ENCODE data around the gene OR5AN1. TPM values are rescaled to one million over a fixed set of nuclear protein-coding genes. Genes with fewer than 3 reads are reported as not detected.
"Not testable (repeated sequence)": the region's sequence is repeated elsewhere in the genome, so short reads cannot be mapped to it uniquely, and the experiment has no call there.

Gene OR5AN1, protein sequence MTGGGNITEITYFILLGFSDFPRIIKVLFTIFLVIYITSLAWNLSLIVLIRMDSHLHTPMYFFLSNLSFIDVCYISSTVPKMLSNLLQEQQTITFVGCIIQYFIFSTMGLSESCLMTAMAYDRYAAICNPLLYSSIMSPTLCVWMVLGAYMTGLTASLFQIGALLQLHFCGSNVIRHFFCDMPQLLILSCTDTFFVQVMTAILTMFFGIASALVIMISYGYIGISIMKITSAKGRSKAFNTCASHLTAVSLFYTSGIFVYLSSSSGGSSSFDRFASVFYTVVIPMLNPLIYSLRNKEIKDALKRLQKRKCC
- total RNA-seq = not detected in 2 replicates

DNA sequence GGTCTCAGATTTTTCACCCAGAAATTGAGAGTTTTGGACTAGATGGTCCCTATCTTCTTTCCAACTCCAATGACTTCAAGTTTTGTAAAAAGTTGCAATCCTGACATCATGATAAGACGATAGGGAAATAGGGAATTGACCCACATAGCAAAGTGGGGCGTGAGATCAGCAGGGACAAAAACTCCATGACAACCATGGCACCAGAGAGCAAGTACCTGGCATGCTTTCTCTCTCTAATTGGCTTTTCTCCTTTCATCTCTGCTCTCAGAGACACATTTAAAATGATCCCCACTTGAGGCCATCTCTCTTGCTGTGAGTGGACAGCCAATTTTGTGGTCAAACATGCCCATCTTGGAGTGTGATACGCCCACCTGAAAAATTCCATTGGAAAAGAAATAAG, at the start of gene OR5AN1:
OR5AN1 (plus strand) TSS at position 301 of the 400 bp plus-strand sequence. CDS start 5,564 bp downstream, outside the sequence.
- intact Hi-C loops (cut with micrococcal nuclease) = no loop called here

DNA sequence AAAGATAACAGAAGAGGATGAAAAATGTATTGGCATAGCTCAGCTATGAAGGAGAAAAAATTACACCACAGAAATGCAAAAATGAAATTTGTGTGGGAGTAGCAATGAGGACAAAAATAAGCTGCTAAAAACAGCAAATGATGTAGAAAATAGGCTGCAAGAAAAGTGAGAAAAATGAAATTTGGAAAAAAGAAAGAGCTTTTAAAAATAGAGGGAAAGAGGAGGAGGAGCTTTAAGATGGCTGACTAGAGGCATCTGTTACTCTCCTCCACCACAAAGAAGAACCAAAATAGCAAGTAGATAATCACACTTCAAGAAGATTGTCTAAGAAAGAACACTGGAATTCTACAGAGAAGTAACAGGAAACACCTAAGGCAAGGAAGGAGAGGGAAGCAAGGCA, 23.7 kb upstream of the OR5AN1 start:
- intact Hi-C loops (cut with micrococcal nuclease) = no loop called here

DNA sequence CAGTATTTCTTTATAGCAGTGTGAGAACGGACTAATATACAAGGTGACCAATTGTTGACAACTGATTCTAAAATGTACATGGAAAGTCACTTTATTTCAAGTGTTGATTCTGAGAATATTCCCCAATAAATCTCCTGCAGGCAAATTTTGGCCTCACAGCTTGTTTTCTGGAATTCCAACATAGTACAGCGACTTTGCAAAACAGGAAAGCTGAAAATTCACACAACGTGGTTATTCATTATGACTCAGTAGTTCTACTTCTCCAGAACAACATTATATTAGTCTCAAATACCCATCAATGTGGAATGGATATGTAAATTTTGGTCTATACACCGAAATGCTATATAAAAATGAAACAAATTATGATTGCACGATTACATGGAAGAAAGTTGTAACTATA, 22.5 kb upstream of the OR5AN1 start:
- intact Hi-C loops (cut with micrococcal nuclease) = no loop called here

DNA sequence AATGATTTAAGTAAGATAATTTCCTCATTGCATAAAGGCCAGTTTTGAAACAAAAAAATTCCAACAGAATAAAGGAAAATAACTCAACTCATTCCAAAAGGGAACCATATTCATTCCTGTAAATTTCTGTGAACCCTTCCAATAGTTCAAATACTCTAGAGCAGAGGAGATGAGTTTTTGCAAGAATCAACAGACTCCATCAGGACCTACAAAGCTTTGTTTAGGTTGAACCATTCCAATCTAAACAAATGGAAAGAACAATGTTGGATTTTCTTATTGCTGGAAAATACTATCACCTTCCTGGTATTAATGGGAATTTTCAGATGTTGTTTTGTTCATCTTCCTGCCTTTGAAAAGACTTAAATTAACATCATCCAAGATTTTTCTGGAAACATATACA, 21.8 kb upstream of the OR5AN1 start:
- intact Hi-C loops (cut with micrococcal nuclease) = no loop called here

DNA sequence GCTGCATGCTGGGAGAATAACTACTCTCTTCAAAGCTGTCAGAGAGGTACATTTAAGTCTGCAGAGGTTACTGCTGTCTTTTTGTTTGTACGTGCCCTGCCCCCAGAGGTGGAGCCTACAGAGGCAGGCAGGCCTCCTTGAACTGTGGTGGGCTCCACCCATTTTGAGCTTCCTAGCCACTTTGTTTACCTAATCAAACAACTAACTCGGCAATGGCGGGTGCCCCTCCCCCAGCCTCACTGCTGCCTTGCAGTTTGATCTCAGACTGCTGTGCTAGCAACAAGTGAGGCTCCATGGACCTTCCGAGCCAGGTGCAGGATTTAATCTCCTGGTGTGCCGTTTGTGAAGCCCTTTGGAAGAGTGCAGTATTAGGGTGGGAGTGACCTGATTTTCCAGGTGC, 9.0 kb upstream of the OR5AN1 start:
- intact Hi-C loops (cut with micrococcal nuclease) = not testable (repeated sequence)

DNA sequence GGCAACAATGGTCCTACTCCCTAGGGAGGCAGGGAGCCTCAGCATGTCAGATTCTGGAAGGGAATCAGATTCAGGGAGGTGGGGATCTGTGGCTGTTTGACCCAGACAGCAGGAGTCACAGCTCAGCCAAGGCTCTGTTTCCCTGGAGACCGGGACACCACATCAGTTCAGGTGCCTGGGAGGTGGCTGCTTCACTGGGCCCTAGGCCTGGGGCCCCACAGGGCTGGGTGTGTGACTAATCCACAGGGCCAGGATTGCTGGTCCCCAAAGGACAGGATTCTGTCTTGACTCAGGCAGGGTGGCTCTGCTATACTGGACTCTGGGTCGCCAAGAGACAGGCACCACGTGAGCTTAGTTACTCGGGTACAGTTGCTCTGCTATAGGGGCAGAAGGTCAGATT, 3.5 kb upstream of the OR5AN1 start:
- intact Hi-C loops (cut with micrococcal nuclease) = no loop called here

DNA sequence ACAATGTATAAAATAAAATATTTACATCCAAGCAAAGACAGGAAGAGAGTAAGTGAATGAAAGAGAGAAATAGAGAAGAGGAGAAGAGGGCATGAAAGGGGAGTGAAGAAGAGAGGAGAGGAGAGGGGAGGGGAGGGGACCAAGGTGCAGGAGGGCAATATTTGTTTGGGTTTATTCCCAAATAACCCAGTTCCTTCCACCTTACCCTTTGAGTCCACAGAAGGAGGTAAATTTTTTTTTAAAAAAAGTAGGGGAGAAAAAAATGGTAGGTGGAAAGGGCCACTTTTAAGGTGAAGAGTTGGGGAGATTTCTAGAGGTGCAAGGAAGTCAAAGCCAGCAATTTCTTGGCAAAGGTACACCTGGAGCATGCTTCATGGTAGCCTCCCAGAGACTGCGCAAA, 2.1 kb upstream of the OR5AN1 start:
- intact Hi-C loops (cut with micrococcal nuclease) = no loop called here

DNA sequence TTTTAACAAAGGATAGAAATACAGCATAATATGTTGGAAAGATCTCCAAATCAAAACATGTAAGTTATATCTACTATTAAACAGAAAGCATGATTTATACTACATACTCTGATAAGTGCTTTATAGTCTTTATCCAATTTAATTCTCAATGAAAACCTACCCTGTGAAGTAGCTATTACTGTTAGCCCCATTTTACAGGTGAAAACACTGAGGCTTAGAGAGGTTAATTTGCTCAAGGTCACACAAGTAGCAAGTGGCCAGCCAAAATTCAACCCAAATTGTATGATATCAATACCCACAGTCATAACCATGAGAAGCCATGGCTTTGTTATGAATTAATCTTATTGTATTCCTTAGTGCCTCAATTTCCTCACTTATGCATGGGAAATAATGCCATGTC, 675 bp upstream of the OR5AN1 start:
- intact Hi-C loops (cut with micrococcal nuclease) = no loop called here

DNA sequence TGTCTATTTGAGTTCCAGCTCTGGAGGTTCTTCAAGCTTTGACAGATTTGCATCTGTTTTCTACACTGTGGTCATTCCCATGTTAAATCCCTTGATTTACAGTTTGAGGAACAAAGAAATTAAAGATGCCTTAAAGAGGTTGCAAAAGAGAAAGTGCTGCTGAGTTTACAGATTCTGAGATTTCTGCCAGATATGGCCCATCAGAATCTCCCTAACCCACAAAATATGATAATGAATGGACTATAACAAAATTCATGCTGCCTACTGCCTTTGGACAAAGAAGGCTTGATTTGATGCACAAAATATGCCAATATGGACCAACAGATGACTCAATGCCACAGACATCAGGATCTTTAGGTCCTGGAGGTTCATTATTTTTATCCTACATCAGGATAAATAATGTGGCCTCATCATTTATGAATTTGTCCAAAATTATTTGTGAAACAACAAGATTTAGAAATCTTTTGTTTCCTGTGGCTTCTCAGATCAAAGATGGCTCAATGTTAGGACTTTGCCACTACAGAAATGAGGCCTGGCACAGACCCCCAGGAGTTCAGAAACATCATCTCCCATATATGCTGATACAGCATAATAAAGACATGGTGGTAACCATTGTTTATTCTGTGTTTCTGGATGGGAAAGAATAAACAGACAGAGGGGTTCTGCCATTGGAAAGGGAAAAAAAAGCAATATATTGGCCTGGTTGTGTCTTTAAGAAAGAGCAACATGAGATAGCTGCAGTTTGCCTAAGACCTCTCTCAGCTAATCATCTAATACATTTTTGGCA, 6.7 kb downstream of the OR5AN1 start:
- intact Hi-C loops (cut with micrococcal nuclease) = no loop called here

DNA sequence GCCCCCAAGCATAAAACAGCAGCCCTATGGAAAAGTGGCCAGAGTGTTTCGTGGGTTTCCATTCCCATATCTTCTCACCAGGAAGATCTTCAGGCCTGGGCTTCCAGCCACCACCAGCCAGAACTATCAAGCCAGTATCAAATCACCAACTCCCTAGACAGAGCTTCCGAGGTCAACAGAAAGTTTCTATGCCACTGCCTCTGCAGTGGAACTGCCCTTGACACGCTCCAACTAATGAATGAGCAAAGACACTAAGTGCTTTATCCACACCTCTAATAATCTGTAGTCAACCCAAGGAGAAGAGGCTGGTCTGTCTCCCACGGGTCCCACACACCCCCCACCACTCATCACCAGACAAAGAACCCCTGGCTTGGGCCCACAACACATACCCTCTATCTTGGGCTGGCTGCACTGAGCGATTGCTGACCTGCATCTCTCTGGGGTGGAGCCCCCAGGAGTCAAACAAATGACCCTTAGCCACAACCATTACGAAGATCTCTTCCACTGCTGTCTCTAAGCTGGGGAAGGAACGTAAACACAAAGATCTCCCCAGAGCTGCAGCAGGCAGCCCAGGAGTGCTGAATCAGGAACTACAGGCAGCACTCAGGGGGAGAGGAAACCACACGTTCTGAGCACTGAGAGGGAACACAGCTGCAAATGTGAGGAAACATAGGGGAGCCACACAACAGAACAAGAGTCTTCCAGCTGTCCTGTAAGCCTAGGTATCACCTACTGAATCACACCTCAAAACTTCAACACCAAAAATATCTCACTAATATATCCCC, 9.7 kb downstream of the OR5AN1 start:
- intact Hi-C loops (cut with micrococcal nuclease) = no loop called here

DNA sequence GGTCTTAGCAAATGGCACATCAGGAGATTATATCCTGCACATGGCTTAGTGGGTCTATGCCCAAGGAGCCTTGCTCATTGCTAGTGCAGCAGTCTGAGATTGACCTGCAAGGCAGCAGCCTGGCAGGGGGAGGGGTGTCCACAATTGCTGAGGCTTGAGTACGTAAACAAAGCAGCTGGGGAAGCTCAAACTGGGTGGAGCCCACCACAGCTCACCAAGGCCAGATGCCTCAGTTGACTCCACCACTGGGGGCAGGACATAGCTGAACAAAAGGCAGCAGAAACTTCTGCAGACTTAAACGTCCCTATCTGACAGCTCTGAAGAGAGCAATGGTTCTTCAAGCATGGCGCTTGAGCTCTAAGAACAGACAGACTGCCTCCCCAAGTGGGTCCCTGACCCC, 13.6 kb downstream of the OR5AN1 start:
- intact Hi-C loops (cut with micrococcal nuclease) = not testable (repeated sequence)

DNA sequence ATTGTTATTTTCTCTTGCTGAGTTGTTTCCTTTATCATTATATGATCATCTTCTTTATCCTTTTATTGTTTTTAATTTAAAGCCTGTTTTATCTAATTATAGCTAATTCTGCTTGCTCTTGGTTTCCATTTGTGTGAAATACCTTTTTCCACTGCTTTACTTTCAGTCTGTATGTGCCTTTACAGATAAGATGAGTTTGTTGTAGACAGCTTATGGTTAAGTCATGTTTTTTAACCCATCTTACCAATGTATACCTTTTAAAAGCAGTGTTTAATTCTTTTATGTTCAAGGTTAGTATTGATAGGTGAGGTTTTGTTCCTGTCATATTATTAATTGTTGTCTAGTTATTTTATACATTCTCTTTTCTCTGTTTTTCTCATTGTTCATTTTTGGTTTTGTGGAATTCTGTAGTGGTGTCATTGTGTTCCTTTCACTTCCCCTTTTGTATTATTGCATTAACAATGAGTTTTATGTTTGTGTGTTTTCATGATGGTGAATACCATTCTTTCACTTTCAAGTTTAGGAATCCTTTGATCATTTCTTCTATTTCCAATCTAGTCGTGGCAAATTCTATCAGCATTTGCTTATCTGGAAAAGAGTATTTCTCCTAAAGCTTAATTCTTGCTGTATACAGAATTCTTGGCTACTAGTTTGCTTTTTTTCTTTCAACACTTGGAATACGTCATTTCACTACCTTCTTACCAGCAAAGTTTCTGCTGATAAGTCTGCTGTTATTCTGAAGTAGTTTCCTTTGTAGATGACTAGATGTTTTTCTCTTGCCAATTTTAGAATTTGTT, 21.8 kb downstream of the OR5AN1 start:
- intact Hi-C loops (cut with micrococcal nuclease) = no loop called here

DNA sequence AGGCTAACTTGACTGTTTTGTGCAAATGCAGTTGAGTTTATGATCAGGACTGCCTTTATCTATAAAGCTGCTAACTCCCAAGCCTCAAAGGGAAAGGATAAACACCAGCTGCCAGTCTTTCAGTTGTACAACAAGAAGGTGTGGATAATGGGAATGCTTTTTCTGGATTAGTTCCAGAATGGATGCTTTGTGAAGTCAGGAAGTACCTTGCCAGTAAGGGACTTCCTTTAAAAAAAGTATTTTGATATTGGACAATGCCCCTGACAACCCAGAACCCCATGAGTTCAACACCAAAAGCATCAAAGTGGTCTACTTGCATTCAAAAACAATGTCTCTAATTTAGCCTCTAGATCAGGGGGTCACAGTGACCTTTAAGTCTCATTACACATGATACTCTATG, 35.5 kb downstream of the OR5AN1 start:
- intact Hi-C loops (cut with micrococcal nuclease) = no loop called here

DNA sequence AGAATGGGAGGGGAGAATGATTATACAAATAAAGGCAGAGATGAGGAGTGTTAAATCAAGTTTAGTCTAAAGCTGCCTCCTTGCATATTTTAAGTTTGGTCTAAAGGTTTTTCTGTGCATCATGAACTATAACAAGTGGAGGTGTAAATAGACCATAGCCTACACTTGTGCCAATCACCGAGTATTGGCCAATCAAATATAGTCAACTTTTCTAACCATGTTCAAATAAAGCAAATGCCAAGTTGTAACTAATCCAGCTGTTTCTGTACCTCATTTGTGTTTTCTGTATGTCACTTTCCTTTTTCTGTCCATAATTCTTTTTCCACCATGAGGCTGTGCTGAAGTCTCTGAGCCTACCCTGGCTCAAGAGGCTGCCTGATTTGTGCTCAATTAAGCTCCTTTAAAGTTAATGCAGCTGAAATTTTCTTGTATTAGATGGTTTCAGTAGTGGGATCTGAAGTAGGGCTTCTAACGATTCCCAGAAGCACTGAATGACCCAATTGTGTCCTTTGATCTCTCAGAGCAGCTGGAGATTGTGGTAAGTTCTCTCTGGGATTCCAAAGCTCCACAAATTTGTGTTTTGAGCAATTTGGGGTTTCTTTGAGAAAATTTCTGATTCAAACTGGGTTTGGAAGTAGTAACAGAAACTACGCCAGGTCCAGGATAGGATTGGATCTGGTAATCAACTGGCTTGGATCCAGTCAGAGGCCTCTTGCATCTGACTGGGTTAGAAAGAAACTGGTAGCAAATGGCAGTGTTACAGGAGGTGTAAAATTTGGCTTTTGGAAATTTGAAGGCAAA, 42.0 kb downstream of the OR5AN1 start:
- intact Hi-C loops (cut with micrococcal nuclease) = no loop called here

DNA sequence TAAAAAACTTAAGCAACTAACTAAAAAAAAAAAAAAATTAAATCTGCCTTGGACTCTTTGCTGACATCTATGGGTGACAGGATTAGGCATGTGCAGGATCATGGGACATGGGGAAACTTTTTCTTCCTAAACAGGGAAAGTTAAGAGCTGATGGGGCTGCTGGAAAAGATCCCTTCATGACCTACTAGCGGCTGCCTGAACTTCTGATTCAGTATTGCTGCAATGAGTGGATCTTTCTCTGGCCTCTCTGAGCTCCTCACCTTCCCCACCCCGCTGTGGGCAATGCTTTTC, 42.5 kb downstream of the OR5AN1 start:
- intact Hi-C loops (cut with micrococcal nuclease) = no loop called here

DNA sequence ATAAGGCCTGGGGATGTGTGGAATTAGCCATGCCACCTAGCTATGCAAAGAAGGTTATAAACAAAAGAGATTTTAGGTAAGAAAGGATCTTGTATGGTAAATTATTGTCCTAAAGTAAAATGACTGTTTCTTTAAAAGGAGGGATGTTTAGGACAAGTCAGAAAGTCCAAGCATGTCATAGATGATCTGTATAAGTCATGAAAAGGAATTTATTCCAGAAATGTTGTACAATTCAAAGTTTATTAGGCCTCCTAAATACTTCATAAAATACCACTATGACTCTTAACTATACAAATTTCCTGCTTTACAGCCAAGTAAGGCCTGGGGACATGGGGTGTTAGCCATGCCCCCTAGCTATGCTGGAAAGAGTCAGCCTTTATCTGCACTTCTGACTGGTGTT, 44.9 kb downstream of the OR5AN1 start:
- intact Hi-C loops (cut with micrococcal nuclease) = no loop called here

DNA sequence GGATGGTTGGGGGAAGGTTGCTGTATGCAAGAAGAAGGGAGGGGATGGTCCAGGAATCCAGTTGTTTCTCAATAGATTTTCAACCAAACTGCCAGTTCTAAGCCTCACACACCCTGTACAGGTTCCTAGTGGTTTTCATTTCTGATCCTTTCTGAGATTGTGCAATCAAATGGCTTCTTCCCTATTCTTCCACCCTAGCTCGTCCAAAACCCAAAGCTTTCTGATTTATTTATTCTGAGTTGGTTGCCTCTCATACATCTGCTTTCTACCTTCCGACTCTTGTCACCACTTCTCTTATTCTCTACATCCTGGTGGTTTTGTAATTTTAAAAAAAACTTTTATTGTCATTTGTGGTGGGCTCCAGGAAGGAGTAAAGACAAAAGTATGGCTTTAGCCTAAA, 55.0 kb downstream of the OR5AN1 start:
- intact Hi-C loops (cut with micrococcal nuclease) = no loop called here

DNA sequence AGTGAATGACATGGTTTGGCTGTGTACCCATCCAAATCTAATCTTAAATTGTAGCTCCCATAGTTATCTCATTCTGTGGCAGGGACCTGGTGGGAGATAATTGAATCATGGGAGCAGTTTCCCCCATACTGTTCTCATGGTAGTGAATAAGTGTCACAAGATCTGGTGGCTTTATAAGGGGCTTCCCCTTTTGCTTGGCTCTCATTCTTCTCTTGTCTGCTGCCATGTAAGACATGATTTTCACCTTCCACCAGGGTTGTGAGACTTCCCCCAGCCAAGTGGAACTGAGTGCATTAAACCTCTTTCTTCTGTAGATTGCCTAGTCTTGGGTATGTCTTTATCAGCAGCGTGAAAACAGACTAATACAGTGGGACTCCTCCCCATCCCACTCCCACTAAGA, 56.4 kb downstream of the OR5AN1 start:
- intact Hi-C loops (cut with micrococcal nuclease) = no loop called here

DNA sequence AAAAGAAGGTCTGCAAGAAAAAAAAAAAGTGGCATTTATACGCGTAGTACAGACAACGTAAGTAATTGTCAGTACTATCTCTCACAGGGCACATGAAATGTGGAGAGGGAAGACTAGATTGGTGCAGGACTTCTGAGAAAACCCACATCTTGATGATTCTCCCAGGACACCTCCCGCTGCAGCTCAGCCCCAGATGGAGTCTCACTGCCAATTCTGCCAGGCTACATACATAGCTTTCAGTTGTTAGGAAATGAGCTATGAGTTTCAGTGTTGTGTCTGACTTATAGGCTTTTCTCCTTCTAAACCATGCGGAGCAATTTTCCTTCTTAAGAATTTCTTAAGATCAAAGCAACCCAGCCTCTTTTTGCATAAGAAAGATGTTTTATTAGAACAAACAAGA, 57.9 kb downstream of the OR5AN1 start:
- intact Hi-C loops (cut with micrococcal nuclease) = no loop called here

DNA sequence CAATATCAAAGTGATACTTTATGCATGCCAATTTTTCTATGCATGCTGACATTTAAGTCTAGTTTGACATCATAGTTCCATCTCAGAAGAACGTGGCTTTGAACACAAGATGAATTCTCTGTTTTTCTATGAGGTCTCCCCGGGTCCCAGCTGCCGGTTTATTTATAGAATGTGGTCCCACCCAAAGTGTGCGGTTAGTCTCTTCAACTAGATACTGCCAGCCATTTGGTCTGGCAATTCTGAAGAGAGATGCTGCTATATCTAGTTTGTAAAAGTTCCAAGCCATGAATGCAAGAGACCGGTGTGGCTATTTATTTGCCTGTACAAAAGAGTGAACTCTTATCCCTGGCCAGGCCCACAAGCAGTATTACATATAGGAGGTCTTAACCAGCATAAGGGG, 58.3 kb downstream of the OR5AN1 start:
- intact Hi-C loops (cut with micrococcal nuclease) = no loop called here

DNA sequence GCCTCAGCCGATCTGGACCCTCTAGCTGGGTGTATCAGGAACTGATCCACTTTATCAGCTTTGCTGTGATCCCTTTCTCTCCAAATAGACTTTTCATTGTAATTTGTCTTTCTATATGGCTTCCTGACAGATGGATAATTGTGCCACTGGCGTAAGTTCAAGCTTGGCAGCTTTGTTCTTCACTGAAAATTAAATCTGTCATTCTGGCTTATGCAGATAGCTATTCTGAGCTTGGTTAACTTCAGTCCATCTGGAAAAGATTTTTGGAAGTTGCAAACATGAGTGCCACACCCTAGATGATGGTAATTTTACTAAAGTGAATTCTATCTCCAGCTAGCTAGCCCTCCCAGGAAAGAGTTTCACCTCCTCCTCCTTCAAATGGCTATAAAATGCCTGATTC, 59.5 kb downstream of the OR5AN1 start:
- intact Hi-C loops (cut with micrococcal nuclease) = no loop called here
